Right ventricle myocardium inferior (tissue), 1 donor: ENCODE data around the gene BID. TPM values are rescaled to one million over a fixed set of nuclear protein-coding genes. Genes with fewer than 3 reads are reported as not detected.
"Not testable (repeated sequence)": the region's sequence is repeated elsewhere in the genome, so short reads cannot be mapped to it uniquely, and the experiment has no call there.

Source experiments
- ATAC-seq: fragments of 200-7000 bp; cut with Tn5 transposase; one replicate; pipeline ENCODE4 v1.9.1; 2020; ENCODE audit warnings: mild to moderate bottlenecking, moderate library complexity
- DNase-seq: peaks from one replicate; pipeline ENCODE4 v3.0.0; 2021; ENCODE audit errors: missing footprints
- intact Hi-C: fragments of 100-400 bp; cut with DNase I; formaldehyde crosslinking; loops from one replicate; pipeline ENCODE4 v1.11.0; 2022
- total RNA-seq: library from RNA; stranded (reverse); fragmentation: NEBNext Ultra II Directional; extraction: Animal tissue kit (Norgen Biotek cat#: 25700); gene quantifications from one replicate; pipeline ENCODE4 v1.2.1, GENCODE V29; 2021
- donor health status: DM: no; HTN: yes; CAD: no; lungs with severe emphysema.

BID gene
- total RNA-seq, 1 donor from 2014 or later, result 23.2 TPM

GRCh38 chr22:17726006-17726927, 48.0 kb downstream of the BID start:
- intact Hi-C loops, result loop anchor here (2.0 kb wide), 1 partner anchor 167 kb away; no protein-coding TSS in a partner anchor
- DNase-seq, result no peak
- no peak for ATAC-seq

GRCh38 chr22:17725500-17725796, 48.8 kb downstream of the BID start:
- intact Hi-C loops, result no loop called here
- DNase-seq (no peak), ATAC-seq (no peak)

- ATAC-seq, result peak; percentile 90
- intact Hi-C loops, result no loop called here
- DNase-seq, result no peak
Measured at GRCh38 chr22:17724678-17725499, 49.4 kb downstream of the BID start.

- intact Hi-C loops, result no loop called here
- DNase-seq (no peak), ATAC-seq (no peak)
Measured at GRCh38 chr22:17724241-17724640, 50.0 kb downstream of the BID start.

GRCh38 chr22:17719911-17720310, 54.4 kb downstream of the BID start:
- no peak for DNase-seq
- intact Hi-C loops, result no loop called here
- ATAC-seq, result no peak

GRCh38 chr22:17717708-17718107, 56.6 kb downstream of the BID start:
- ATAC-seq (no peak), DNase-seq (no peak)
- intact Hi-C loops, result no loop called here

GRCh38 chr22:17716529-17716928, 57.7 kb downstream of the BID start:
- DNase-seq (no peak), ATAC-seq (no peak)
- intact Hi-C loops, result no loop called here

GRCh38 chr22:17712441-17712840, 61.8 kb downstream of the BID start:
- ATAC-seq (no peak), DNase-seq (no peak)
- intact Hi-C loops, result no loop called here

- intact Hi-C loops, result no loop called here
- ATAC-seq (no peak), DNase-seq (no peak)
Measured at GRCh38 chr22:17710023-17710422, 64.2 kb downstream of the BID start.

GRCh38 chr22:17707526-17707925, 66.7 kb downstream of the BID start:
- ATAC-seq (no peak), DNase-seq (no peak)
- intact Hi-C loops, result no loop called here

GRCh38 chr22:17706947-17707346, 67.3 kb downstream of the BID start:
- intact Hi-C loops, result no loop called here
- DNase-seq, result no peak
- no peak for ATAC-seq

GRCh38 chr22:17705951-17706900, 68.0 kb downstream of the BID start:
- DNase-seq (no peak), ATAC-seq (peak; percentile 84)
- intact Hi-C loops, result no loop called here

- no peak for ATAC-seq
Measured at GRCh38 chr22:17705546-17705945, 68.7 kb downstream of the BID start.

GRCh38 chr22:17703811-17704210, 70.5 kb downstream of the BID start:
- ATAC-seq, result no peak
- no peak for DNase-seq
- intact Hi-C loops, result no loop called here

More at GRCh38 chr22:17705546-17705945, 68.7 kb downstream of the BID start:
- intact Hi-C loops, result no loop called here
- no peak for DNase-seq

- DNase-seq, result no peak
Measured at GRCh38 chr22:17700778-17701177, 73.5 kb downstream of the BID start.

GRCh38 chr22:17699696-17700340, 74.5 kb downstream of the BID start:
- DNase-seq (no peak), ATAC-seq (no peak)
- intact Hi-C loops, result no loop called here

More at GRCh38 chr22:17700778-17701177, 73.5 kb downstream of the BID start:
- ATAC-seq, result no peak
- intact Hi-C loops, result no loop called here

- ATAC-seq, result no peak
- DNase-seq, result no peak
- intact Hi-C loops, result no loop called here
Measured at GRCh38 chr22:17698948-17699347, 75.3 kb downstream of the BID start.

GRCh38 chr22:17698276-17698675, 76.0 kb downstream of the BID start:
- DNase-seq, intact Hi-C loops, ATAC-seq: not testable (repeated sequence)
